IMR-90 (cell line): ENCODE measurements around the gene CLDN6. TPM values are rescaled to one million over a fixed set of nuclear protein-coding genes. Genes with fewer than 3 reads are reported as not detected.

ENCODE experiments used
- ATAC-seq: fragments of 200-7000 bp; cut with Tn5 transposase; 2 replicates; pipeline ENCODE4 v1.9.1; 2020; ENCODE audit warnings: low read depth, mild to moderate bottlenecking, moderate library complexity
- BruUV-seq: library from RNA; stranded (reverse); fragments of 400-500 nt; replicated peaks from 2 replicates; lab custom pipeline; 2021; lab: Mats Ljungman, UMichigan
- CTCF ChIA-PET: fragments of 300-600 bp; formaldehyde crosslinking; extraction: SDS; loops from one replicate; lab custom pipeline; 2021; ENCODE audit warnings: antibody characterized with exemption; lab: Yijun Ruan, JAX
- POLR2A ChIA-PET: fragments of 300-600 bp; sonication (Branson Sonifier 250); formaldehyde crosslinking; loops from one replicate; lab custom pipeline; 2022; ENCODE audit warnings: antibody characterized with exemption; ENCODE audit not compliant: unreplicated experiment; lab: Charles Lee
- DNase-seq: peaks from one replicate; pipeline ENCODE4 v3.0.0; 2013
- H2AFZ ChIP-seq: replicated peaks from 2 replicates; pipeline ENCODE3; 2013; ENCODE audit warnings: low read length, mild to moderate bottlenecking; ENCODE audit not compliant: poor library complexity
- H2AK5ac ChIP-seq: 2 replicates; pipeline ENCODE4 v1.6.1; 2013; ENCODE audit warnings: low read depth, low read length, inconsistent platforms
- H2AK9ac ChIP-seq: replicated peaks from 2 replicates; pipeline ENCODE3; 2013; ENCODE audit warnings: mild to moderate bottlenecking, low read depth, low read length, moderate library complexity; ENCODE audit not compliant: poor library complexity
- H2BK120ac ChIP-seq: 2 replicates; pipeline ENCODE4 v1.6.1; 2013; ENCODE audit warnings: low read depth, low read length, inconsistent platforms
- H2BK15ac ChIP-seq: 3 replicates; pipeline ENCODE4 v1.6.1; 2013; ENCODE audit warnings: low read depth, low read length, inconsistent platforms
- H2BK20ac ChIP-seq: 2 replicates; pipeline ENCODE4 v1.6.1; 2013; ENCODE audit warnings: low read depth, mild to moderate bottlenecking, inconsistent platforms, low read length, moderate library complexity
- H2BK5ac ChIP-seq: 2 replicates; pipeline ENCODE4 v1.6.1; 2013; ENCODE audit warnings: mild to moderate bottlenecking, low read depth, low read length, inconsistent platforms; ENCODE audit not compliant: poor library complexity, severe bottlenecking
- H3K14ac ChIP-seq: replicated peaks from 2 replicates; pipeline ENCODE4 v1.6.1; 2013; ENCODE audit warnings: low read depth, low read length, inconsistent platforms
- H3K18ac ChIP-seq: 2 replicates; pipeline ENCODE4 v1.6.1; 2013; ENCODE audit warnings: low read depth, low read length, control low read depth
- H3K23ac ChIP-seq: 2 replicates; pipeline ENCODE4 v1.6.1; 2013; ENCODE audit warnings: low read depth, low read length, inconsistent platforms
- H3K27ac ChIP-seq: 2 replicates; pipeline ENCODE4 v1.5.1; 2013; ENCODE audit warnings: mild to moderate bottlenecking, control low read depth, low read length; ENCODE audit not compliant: insufficient read depth
- H3K27me3 ChIP-seq: 2 replicates; pipeline ENCODE4 v1.6.1; 2013; ENCODE audit warnings: low read length; ENCODE audit not compliant: control insufficient read depth, insufficient read depth
- H3K36me3 ChIP-seq: 2 replicates; pipeline ENCODE4 v1.6.1; 2013; ENCODE audit warnings: low read length, mixed read lengths; ENCODE audit not compliant: control insufficient read depth, insufficient read depth
- H3K4ac ChIP-seq: 2 replicates; pipeline ENCODE4 v1.6.1; 2013; ENCODE audit warnings: low read depth, low read length, inconsistent platforms
- H3K4me1 ChIP-seq: 2 replicates; pipeline ENCODE4 v1.6.1; 2013; ENCODE audit warnings: low read length, mixed read lengths; ENCODE audit not compliant: control insufficient read depth, insufficient read depth
- H3K4me2 ChIP-seq: 2 replicates; pipeline ENCODE4 v1.6.1; 2013; ENCODE audit warnings: low read depth, mild to moderate bottlenecking, control low read depth, low read length, moderate library complexity
- H3K4me3 ChIP-seq: 2 replicates; pipeline ENCODE4 v1.5.1; 2013; ENCODE audit warnings: low read depth, mild to moderate bottlenecking, control low read depth, low read length, moderate library complexity; ENCODE audit not compliant: insufficient read depth
- H3K56ac ChIP-seq: 2 replicates; pipeline ENCODE4 v1.6.1; 2013; ENCODE audit warnings: low read length, inconsistent platforms; ENCODE audit not compliant: insufficient read depth; ENCODE audit errors: extremely low read depth
- H3K79me1 ChIP-seq, 2 experiments: 2 replicates each; pipeline ENCODE4 v1.6.1; 2013; ENCODE audit warnings: low read length in 2 of 2, inconsistent platforms in 1 of 2, low read depth in 1 of 2
- H3K9ac ChIP-seq: 2 replicates; pipeline ENCODE4 v1.6.1; 2013; ENCODE audit warnings: low read depth, low read length, control low read depth
- H3K9me1 ChIP-seq: 2 replicates; pipeline ENCODE4 v1.6.1; 2013; ENCODE audit warnings: low read length, inconsistent platforms; ENCODE audit not compliant: insufficient read depth
- H3K9me3 ChIP-seq: 2 replicates; pipeline ENCODE4 v1.6.1; 2013; ENCODE audit warnings: low read length; ENCODE audit not compliant: control insufficient read depth, insufficient read depth
- H4K20me1 ChIP-seq: 2 replicates; pipeline ENCODE4 v1.6.1; 2013; ENCODE audit warnings: low read length, inconsistent platforms; ENCODE audit not compliant: insufficient read depth
- H4K5ac ChIP-seq: 2 replicates; pipeline ENCODE4 v1.6.1; 2013; ENCODE audit warnings: mild to moderate bottlenecking, low read depth, low read length, control low read depth
- H4K8ac ChIP-seq, 2 experiments: 2 replicates each; pipeline ENCODE4 v1.6.1; 2013; ENCODE audit warnings: low read depth in 2 of 2, low read length in 2 of 2, control low read depth in 1 of 2, inconsistent platforms in 1 of 2
- H4K91ac ChIP-seq: 2 replicates; pipeline ENCODE4 v1.6.1; 2013; ENCODE audit warnings: low read depth, low read length, inconsistent platforms; ENCODE audit not compliant: insufficient read depth
- BHLHE40 ChIP-seq: fragments of 150-350 bp; IDR thresholded peaks from 2 replicates; pipeline ENCODE4 v1.6.1; 2016; ENCODE audit warnings: mild to moderate bottlenecking, low read depth, low read length
- CEBPB ChIP-seq: IDR thresholded peaks from 2 replicates; pipeline ENCODE4 v1.6.1; 2012; ENCODE audit warnings: low read depth, low read length, improper control_type of control experiment
- CHD1 ChIP-seq: IDR thresholded peaks from 2 replicates; pipeline ENCODE4 v1.6.1; 2012; ENCODE audit warnings: low read depth, low read length, improper control_type of control experiment
- CTCF ChIP-seq: conservative IDR thresholded peaks from 2 replicates; pipeline ENCODE4 v1.5.1; 2012; ENCODE audit warnings: mild to moderate bottlenecking, low read depth, low read length, improper control_type of control experiment
- ELK1 ChIP-seq: fragments of 150-350 bp; IDR thresholded peaks from 2 replicates; pipeline ENCODE4 v1.6.1; 2016; ENCODE audit warnings: low read depth, mild to moderate bottlenecking, low read length, moderate library complexity, borderline replicate concordance
- FOS ChIP-seq: fragments of 150-350 bp; IDR thresholded peaks from 2 replicates; pipeline ENCODE4 v1.6.1; 2016; ENCODE audit warnings: low read depth, low read length
- MAFK ChIP-seq: IDR thresholded peaks from 2 replicates; pipeline ENCODE4 v1.6.1; 2012; ENCODE audit warnings: low read depth, low read length, improper control_type of control experiment
- MXI1 ChIP-seq: IDR thresholded peaks from 2 replicates; pipeline ENCODE4 v1.6.1; 2012; ENCODE audit warnings: low read depth, mild to moderate bottlenecking, low read length, moderate library complexity, borderline replicate concordance
- NFE2L2 ChIP-seq: fragments of 150-350 bp; IDR thresholded peaks from 2 replicates; pipeline ENCODE4 v1.6.1; 2016; ENCODE audit warnings: low read depth, mild to moderate bottlenecking, low read length
- POLR2A ChIP-seq: IDR thresholded peaks from 2 replicates; pipeline ENCODE4 v1.6.1; 2012; ENCODE audit warnings: mild to moderate bottlenecking, low read depth, low read length
- RAD21 ChIP-seq: IDR thresholded peaks from 2 replicates; pipeline ENCODE4 v1.6.1; 2012; ENCODE audit warnings: low read length, improper control_type of control experiment
- RCOR1 ChIP-seq: IDR thresholded peaks from 2 replicates; pipeline ENCODE4 v1.6.1; 2012; ENCODE audit warnings: mild to moderate bottlenecking, low read length, improper control_type of control experiment; ENCODE audit not compliant: insufficient replicate concordance
- RFX5 ChIP-seq: IDR thresholded peaks from 2 replicates; pipeline ENCODE4 v1.8.0; 2012; ENCODE audit warnings: low read depth, mild to moderate bottlenecking, low read length, moderate library complexity
- SMC3 ChIP-seq: fragments of 150-350 bp; IDR thresholded peaks from 2 replicates; pipeline ENCODE4 v1.6.1; 2016; ENCODE audit warnings: low read depth, mild to moderate bottlenecking, antibody characterized with exemption, low read length, moderate library complexity
- USF2 ChIP-seq: fragments of 150-350 bp; IDR thresholded peaks from 2 replicates; pipeline ENCODE4 v1.6.1; 2017; ENCODE audit warnings: mild to moderate bottlenecking, antibody characterized with exemption, low read length, low read depth
- WGBS, 2 experiments: methylation state at CpG; one replicate each; pipeline versions ENCODE4 v1.1.5 to v1.1.7; 2013; ENCODE audit warnings: missing lambda C conversion rate in 2 of 2; ENCODE audit not compliant: insufficient read length in 1 of 2; ENCODE audit errors: extremely low coverage in 2 of 2; 5-methylcytosine and 5-hydroxymethylcytosine counted together
- dilution Hi-C: fragments of 300-500 bp; cut with HindIII; formaldehyde crosslinking; loops from one replicate; pipeline ENCODE4 v1.14.3; 2018; ENCODE audit warnings: low sequenced_read_pairs; ENCODE audit not compliant: unreplicated experiment
- in situ Hi-C: fragments of 300-500 bp; cut with MboI; formaldehyde crosslinking; loops from 3 replicates; pipeline ENCODE4 v1.14.3; 2019; ENCODE audit warnings: low sequenced_read_pairs, inconsistent platforms, mixed read lengths
- intact Hi-C: fragments of 100-400 bp; cut with micrococcal nuclease; formaldehyde crosslinking; loops from 2 replicates; pipeline ENCODE4 v1.10.0; 2022
- polyA plus RNA-seq, 3 experiments: library from polyadenylated mRNA; depleted of rRNA; stranded (reverse); fragments of >200 nt; gene quantifications; 2 replicates each; pipeline ENCODE4 v1.2.3, GENCODE V29; 2012; ENCODE audit warnings: low replicate concordance in 1 of 3
- total RNA-seq: library from RNA; depleted of rRNA; stranded (reverse); fragments of >200 nt; gene quantifications from 2 replicates; pipeline ENCODE4 v1.2.3, GENCODE V29; 2012

Gene CLDN6
- total and polyA plus RNA-seq, 2 of the 4 experiments (the other 2 are of a cell fraction): 0.14 TPM; not detected in 1

DNA sequence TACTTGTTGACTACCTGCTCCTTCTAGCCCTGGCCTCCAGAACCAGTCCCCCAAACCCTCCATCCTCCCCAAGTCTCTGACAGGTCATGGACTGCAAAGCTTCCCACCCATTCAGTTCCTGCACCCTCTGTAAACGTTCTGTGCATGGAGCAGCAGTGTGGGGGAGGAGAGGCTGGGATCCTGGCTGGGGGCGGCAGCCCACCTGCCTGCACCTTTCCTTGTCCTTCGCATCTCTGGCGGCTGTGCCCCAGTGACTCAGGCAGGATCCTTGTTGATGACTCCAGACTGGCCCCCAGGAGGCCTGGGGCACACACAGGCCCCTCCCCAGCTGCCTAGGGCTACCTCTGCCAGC is 36.1 kb downstream of the CLDN6 start:
- Histone ChIP-seq H3K27me3 (no peaks in the 10 kb centered on the region; the same call in 1 of the 2 replicates), H3K18ac (no peak overlapping the region), H3K9ac (no peak overlapping the region), H3K4me1 (peaks cover 6% of the 10 kb centered on the region), H2AK5ac (peak overlapping the region; percentile 74; the same call in 1 of the 2 replicates), H3K79me1 (peaks cover 14 to 22% of the 10 kb centered on the region in 2 experiments), H3K56ac (no peak overlapping the region), H3K4me3 (no peak overlapping the region), H3K23ac (peak overlapping the region; percentile 15; the same call in 1 of the 2 replicates), H2BK20ac (no peak overlapping the region), H3K14ac (no peak overlapping the region), H2AFZ (peak overlapping the region; percentile 41), H2BK5ac (no peak overlapping the region), H4K91ac (no peak overlapping the region), H3K4me2 (no peak overlapping the region), H3K27ac (no peak overlapping the region), H4K8ac (peak overlapping the region in 1 of 2 experiments; percentile 99; a peak in 1 of 4 replicates), H2BK15ac (no peak overlapping the region), H4K20me1 (no peaks in the 10 kb centered on the region), H3K4ac (no peak overlapping the region), H3K9me1 (0 out of 2 replicates have a peak, but pooled peaks cover 4% of the 10 kb centered on the region), H4K5ac (no peak overlapping the region), H2AK9ac (peak overlapping the region; percentile 85), H3K9me3 (no peaks in the 10 kb centered on the region), H3K36me3 (no peaks in the 10 kb centered on the region), H2BK120ac (no peak overlapping the region)
- ATAC-seq (no peak), DNase-seq (no peak)
- TF ChIP-seq MAFK (no peak), NFE2L2 (no peak), CTCF (no peak), POLR2A (no peak), FOS (no peak), SMC3 (no peak), MXI1 (no peak), USF2 (no peak), CEBPB (no peak), RAD21 (no peak), BHLHE40 (no peak), RCOR1 (no peak), CHD1 (no peak), RFX5 (no peak), ELK1 (no peak)
- dilution Hi-C loops: no loop called here
- intact Hi-C loops: no loop called here
- in situ Hi-C loops: no loop called here
- ChIA-PET CTCF (no interaction called here), POLR2A (interaction anchor here (0.6 kb wide), 1 partner anchor 87 kb away, joined by 5 read pairs; no protein-coding TSS in a partner anchor)
- WGBS, 2 experiments: 80% methylated on average over 2 of the region's 4 CpGs; no CpG with 5 or more reads in 1 of the 2 experiments
- BruUV-seq: no TSS peak
